Activated gamma-delta T cell treated with anti-CD3 and anti-CD28 coated beads, Interleukin-2, amount 50 U/mL, for 16 hours (primary cell): ENCODE measurements around the gene GLE1.
"Not testable (repeated sequence)": the region's sequence is repeated elsewhere in the genome, so short reads cannot be mapped to it uniquely, and the experiment has no call there.

Experiments
- DNase-seq: peaks from one replicate; pipeline ENCODE4 v3.0.0-alpha.2; 2020; ENCODE audit warnings: low read depth

Gene GLE1

DNA sequence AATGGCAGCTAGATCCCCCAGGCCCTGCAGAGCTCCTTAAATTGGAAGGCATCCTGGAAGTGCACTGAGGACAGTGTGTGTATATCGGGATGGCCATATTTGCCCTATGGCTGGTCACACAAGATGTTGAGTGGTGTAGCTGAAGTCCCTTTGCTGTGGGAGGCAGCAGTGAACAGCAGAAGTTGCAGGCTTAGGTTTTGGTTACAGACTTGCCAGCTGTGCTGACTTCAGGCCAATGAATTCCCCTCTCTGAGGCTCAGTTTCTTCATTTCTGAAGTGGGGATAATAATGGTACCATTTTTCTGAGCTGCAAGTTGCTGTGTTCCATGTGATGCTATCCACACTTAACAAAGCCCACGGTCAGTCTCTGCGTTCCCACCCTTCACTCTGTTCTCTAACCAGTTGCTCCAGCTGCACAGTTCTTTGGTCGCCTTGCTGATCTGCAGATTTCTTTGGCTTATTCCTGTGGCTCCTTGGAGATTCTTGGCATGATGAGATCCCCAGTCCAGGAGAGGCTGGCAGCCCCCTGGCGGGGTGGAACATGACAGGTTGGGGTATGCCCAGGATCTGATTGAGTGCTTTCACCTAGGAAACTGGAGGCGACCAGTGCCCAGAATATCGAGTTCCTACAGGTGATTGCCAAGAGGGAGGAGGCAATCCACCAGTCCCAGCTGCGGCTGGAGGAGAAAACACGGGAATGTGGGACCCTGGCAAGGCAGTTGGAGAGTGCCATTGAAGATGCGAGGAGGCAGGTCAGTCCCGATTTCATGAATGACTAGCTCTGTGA lies 6.5 kb upstream of the GLE1 start:
- DNase-seq: no peak

- no peak for DNase-seq
These were observed 5.6 kb upstream of the GLE1 start for GRCh38 chr9:128498911-128499310.

GRCh38 chr9:128499920-128500319 lies 4.6 kb upstream of the GLE1 start:
- DNase-seq: no peak

GRCh38 chr9:128503415-128503825 lies 1.1 kb upstream of the GLE1 start:
- DNase-seq: not testable (repeated sequence)

- DNase-seq: no peak
These were observed 649 bp upstream of the GLE1 start for GRCh38 chr9:128503870-128504269.

- no peak for DNase-seq
These were observed 871 bp downstream of the GLE1 start for GRCh38 chr9:128505414-128505765.

- not testable (repeated sequence) for DNase-seq
These were observed 1.4 kb downstream of the GLE1 start for GRCh38 chr9:128505906-128506305.

- DNase-seq: no peak
These were observed 8.3 kb downstream of the GLE1 start for GRCh38 chr9:128512820-128513219.

- no peak for DNase-seq
These were observed 17.4 kb downstream of the GLE1 start for GRCh38 chr9:128521956-128522355.

DNA sequence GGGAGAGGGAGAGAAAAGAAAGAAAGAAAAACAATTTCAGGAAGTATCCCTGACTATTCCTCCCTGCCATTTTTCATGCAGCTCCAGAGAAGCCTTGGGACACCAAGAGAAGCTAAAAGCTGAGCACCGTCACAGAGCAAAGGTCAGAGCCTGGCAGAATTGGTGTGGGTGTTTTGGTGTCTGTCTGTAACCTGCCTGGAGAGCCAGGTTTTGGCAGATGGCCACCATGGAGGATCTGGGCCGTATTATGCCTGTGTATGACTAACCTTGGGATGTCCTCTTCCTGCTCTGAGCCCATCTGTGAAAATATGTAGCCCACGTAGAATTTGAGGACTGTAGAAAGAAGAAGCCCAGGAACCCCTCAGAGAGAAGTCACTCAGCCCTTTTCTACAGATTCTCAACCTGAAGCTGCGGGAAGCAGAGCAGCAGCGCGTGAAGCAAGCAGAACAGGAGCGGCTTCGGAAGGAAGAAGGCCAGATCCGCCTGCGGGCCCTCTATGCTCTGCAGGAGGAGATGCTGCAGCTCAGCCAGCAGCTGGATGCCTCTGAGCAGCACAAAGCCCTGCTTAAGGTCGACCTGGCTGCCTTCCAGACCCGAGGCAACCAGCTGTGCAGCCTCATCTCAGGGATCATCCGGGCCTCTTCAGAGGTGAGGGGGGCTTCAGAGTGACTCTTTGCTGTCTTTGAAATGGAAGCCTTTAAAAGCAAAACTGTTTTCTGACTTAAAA lies 18.8 kb downstream of the GLE1 start:
- no peak for DNase-seq

- no peak for DNase-seq
These were observed 22.2 kb downstream of the GLE1 start for GRCh38 chr9:128526720-128527119.

- DNase-seq: no peak
These were observed 24.1 kb downstream of the GLE1 start for GRCh38 chr9:128528445-128529160.

- DNase-seq: no peak
These were observed 24.7 kb downstream of the GLE1 start for GRCh38 chr9:128529191-128529590.

DNA sequence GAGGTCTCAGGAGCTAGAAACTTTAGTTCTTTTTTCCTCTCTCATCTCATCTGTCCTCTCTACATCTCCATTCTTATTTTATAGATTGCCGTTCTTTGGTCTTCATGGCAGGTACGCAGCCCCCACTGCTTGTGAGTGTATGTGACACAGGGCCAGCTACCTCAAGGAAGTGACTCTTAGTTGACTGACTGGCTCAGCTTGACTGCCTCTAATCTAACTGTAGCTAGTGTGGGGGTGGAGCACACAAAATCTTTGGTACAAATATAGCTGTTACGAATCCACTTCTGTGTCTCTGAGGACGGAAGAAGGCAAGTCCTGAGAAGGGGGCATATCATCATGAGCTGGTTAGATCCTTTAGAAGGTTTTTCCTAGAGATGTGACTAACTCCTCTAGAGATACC lies 28.1 kb downstream of the GLE1 start:
- DNase-seq: no peak

DNA sequence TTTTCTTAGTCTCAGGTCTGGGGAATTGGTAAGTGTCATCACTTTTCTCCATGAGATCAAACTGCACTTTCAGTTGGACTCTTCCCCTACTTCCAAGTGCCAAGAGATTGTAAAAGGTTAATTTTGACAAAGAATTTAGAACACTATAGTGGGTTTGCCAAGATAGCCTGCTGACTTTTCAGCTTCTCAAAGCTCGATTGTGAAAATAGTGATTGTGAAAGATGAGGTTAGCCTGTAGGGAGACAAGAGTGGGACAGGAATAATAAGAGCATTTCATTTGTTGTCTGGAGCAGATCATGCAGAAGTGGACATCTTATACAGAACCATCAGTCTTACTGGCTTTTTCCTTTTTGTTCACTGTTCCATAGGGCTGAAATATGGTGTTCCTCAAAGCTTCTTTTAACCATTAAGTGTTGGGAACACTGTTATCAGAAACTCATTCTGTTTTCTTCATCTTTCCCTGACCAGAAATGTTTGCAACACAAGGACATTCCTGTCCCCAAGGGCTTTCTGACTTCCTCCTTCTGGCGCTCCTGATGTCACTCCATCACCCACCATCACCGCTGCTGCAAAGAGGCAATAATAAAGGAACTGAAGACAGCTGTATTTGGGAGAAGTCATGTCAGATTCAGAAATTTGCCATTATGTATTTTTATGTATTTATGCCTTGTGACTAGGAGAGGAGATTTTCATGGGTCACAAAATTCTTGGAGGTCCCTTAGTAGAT lies 36.3 kb downstream of the GLE1 start:
- no peak for DNase-seq

DNA sequence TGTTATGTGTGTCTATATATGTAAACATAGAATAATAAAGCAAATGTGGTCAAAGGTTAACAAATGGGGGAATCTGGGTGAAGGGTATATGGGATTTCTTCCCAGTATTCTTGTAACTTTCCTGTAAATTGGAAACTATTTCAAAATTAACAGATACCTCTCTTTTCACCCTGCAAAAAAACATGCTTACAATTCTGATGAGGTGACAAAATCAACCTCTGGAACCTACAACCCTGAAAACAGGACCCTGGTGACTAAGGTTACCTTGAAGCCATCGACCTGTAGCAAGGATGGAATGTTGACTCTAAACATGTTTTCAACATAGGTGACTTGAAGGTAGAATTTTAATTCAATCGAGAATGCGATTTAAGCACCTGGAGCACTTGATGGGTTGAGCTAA lies 42.0 kb downstream of the GLE1 start:
- no peak for DNase-seq

DNA sequence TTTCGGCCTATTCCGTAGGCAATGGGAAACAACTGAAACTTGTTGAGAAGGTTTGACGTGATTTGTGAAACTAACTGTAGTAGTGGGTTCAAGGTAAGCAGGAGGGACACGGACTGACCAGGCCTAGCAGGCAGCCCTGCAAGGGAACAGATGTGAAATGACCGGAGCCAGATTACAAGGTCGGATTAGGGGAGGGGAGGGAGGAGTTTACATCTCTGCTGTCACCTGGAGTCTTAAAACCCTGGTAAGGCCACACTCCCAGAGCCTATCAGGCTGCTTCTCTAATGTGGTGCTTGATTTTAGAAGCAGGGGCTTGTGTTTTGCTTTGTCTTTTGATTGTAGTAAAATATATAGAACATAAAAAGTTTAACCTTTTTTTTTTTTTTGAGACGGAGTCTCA lies 44.4 kb downstream of the GLE1 start:
- no peak for DNase-seq

GRCh38 chr9:128550226-128550625 lies 45.7 kb downstream of the GLE1 start:
- peak; percentile 36 for DNase-seq

DNA sequence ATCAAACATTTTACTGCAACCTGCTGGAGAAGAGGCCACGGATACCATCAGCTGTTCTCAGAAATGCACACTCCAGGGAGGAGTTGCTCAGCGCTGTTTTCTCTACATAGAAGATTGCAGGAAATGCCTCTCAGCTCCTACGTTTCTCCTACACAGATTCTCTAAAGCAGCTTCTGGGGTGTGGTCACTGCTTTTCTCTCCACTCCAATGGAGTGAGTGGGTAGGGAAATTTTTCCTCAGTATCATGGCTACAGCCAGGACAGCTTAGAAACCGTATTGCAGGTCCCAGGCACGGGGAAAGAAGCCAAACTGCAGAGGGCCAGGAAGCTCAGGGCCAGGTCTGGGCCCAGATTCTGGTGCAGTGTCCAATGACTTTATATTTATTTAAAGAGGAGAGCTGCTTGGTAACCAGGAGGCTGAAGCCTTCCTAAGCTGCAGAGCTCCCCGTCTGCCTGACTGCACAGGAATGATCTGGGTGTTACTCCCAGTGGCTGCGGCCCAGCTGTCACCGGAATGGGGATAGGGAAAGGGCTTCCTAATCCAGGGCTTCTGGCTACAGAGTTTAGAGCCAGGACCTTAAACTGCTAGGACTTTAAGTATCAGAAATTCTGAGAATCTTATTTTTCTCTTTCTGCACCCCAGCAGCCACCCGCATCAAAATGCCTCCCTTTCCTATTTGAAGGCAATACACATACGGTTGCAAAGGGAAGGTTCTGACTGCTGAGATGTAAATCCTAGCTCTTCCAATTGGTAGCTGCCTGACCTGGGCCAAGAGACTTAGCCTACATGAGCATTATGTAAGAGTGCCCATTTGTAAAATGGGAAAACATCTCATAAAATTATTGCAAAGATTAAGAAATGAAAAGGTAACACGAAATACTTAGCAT lies 46.5 kb downstream of the GLE1 start:
- DNase-seq: no peak

DNA sequence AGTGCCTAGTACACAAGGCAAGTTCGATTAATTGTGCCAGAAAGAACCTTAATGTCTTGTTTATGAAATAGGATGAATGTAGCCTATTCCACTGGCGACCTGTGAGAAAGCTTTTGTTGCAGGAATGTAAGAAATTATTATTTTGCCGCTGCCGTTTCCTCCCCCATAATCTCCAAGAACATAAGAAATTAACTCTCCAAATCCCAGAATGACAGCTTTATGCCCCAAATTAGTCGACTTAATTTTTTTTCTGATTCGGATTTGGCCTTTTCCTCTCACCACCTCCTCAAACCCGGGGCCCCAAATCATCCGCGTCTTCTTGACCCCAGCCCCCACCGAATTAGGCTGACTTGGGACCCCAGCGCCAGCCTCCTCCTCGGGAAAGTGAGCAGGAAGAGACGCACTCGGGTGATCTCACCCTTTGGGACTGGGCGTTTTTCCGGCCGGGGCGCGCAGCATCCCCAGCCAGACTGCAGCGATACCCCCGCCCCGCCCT lies 47.2 kb downstream of the GLE1 start:
- no peak for DNase-seq

DNA sequence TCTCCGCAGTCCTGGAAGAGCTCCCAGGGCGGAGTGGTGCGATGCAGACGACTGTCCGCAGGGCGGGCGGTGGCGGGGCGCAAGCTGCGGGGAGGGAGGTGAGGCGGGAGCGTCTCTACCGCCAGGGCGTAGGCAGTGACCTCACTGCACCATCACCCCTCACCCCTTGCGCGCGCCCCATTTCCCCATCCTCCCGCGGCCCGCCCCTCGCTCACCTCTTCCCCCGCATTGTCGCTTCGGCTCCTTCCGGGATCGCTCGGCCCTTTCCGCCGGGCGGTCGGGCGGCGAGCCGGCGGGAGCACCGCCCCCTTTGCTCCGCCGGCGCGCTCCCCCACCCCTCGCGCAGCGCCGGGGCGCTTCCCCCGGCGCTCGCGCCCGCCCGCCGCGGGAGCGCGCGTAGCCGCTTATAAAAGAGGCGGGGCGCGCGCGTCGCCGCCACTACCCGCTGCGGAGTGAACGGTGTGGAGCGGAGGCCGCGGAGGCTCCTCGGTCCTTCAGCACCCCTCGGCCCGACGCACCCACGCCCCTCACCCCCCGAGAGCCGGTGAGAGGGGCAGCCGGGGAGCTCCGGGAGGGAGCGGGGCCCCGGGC lies 47.7 kb downstream of the GLE1 start, which contains the start of gene SPTAN1:
Gene SPTAN1 (plus strand): TSS at position 435 of the 591 bp plus-strand sequence. CDS start 14,154 bp downstream, outside the sequence.
- peak; percentile 92 for DNase-seq
